Measurements from ENCODE around the gene SYNJ2.

DNA sequence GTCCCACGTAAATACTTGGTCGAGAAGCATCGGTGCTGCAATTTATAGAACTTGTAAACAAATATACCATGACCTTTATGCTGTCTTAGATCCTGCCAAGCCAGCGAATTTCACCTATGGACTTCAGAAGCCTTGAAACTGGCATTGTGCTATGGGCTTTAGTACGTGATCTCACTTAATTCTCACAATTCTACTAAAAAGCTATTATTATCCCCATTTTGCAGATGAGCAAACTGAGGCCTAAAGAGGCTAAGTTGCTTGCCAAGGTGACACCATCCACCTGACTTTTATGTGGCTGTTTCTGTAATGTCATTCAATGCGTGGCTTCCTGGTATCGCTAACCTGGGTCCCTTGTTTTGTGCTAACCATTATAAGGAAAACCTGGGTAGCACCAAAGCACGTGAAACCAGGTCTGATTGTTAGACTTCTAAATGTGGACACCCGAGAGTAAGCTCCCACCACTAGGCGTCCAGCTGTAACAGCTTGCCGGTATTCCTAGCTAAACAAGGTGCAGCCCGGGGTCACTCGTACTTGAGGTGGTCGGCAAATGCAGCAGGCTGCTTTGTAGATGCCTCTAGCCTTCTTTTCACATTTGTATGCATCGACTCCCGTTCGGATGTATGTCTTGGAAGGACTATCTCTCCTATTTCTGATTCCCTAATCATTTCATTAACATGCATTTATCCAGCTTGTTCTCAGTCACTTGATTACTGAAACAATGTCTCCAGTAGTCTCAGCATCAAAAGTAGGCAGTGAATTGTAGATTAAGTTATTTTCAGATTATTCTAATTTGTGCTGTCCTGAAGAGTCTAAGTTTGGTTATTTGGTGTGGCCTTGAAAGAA is 1.1 kb downstream of the SYNJ2 start:
- TF ChIP-seq ZNF274 (IDR thresholded peaks at IDR 0.05; ENCODE audit: low read depth, low read length) = no peak
- TF ChIP-seq YY1 (IDR thresholded peaks at IDR 0.05; ENCODE audit: insufficient read depth, insufficient read length) = no peak
- no peak for TF ChIP-seq SUZ12 (IDR thresholded peaks at IDR 0.05; ENCODE audit: extremely low read depth, insufficient read depth, insufficient read length)

Data from NT2/D1 (cell line).